ENCODE measurements around the gene NTRK3. TPM values are rescaled to one million over a fixed set of nuclear protein-coding genes. Genes with fewer than 3 reads are reported as not detected.

NTRK3 gene
- total and polyA plus RNA-seq, 3 donors from 2014 or later, result 10.7 to 40.6 (median 24.6) TPM

DNA sequence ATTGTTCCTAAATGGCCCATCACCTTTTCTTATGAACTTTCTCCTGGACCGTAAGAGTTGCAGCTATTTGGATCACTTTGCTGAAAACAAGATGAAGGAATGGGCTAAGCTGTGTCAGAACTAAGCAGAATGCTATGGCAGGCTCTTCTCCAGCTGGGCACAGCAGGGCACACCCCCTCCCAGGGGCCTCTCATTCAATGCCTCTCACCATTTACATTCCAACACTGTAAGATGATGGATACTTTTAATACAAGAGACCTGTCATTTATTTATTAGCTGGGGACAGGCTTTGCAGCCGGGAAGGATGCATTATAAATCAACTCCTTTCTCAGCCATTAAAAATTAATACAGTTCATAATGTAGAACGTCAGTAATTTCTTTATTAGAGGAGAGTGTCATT, 240.1 kb downstream of the NTRK3 start:
- Histone ChIP-seq H3K36me3 (ENCODE audit: low read depth, missing control alignments) (no peaks in the 10 kb centered on the region), H3K27ac (no peak overlapping the region), H3K9me3 (no peaks in the 10 kb centered on the region), H3K4me3 (no peak overlapping the region), H3K27me3 (no peaks in the 10 kb centered on the region), H3K4me1 (no peaks in the 10 kb centered on the region)
- 75 to 83% methylated on average over 3 of the region's 3 CpGs for WGBS, 2 donors
- no peak for DNase-seq
- intact Hi-C loops (cut with DNase I; ENCODE audit: low total_unique reads), result no loop called here
- TF ChIP-seq, protein P1, sequence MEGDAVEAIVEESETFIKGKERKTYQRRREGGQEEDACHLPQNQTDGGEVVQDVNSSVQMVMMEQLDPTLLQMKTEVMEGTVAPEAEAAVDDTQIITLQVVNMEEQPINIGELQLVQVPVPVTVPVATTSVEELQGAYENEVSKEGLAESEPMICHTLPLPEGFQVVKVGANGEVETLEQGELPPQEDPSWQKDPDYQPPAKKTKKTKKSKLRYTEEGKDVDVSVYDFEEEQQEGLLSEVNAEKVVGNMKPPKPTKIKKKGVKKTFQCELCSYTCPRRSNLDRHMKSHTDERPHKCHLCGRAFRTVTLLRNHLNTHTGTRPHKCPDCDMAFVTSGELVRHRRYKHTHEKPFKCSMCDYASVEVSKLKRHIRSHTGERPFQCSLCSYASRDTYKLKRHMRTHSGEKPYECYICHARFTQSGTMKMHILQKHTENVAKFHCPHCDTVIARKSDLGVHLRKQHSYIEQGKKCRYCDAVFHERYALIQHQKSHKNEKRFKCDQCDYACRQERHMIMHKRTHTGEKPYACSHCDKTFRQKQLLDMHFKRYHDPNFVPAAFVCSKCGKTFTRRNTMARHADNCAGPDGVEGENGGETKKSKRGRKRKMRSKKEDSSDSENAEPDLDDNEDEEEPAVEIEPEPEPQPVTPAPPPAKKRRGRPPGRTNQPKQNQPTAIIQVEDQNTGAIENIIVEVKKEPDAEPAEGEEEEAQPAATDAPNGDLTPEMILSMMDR (IDR thresholded peaks at IDR 0.05), result no peak
- TF ChIP-seq POLR2A (IDR thresholded peaks at IDR 0.05), result no peak

DNA sequence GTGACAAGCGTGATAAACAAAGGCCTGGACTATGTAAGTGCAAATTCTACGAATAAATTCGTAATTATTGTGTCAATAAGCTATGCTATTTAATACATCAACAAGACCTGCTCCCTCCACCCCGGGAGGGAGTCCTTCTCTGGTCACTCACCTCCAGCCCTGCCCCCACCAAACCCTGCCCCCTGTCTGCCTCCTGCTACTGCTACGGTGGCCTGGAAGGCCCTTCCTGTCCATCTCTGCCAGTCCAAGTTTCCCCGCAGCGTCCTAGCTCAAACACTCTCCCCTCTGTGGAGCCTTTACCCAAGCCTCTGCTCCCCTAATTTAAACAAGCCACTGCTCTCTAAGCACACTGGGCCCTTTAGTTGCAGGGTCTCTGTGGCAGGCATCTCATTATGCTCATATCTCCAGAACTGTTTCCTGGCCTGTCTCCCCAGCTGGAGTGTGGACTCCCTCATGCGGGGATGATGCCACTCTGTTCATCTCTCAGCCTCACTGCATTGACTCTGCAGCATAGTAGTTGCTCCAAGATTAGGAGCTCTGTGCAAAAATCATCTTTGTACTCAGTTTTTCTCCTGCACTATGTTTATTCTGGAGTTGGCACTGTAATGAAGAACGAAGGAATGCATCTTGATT, 241.2 kb downstream of the NTRK3 start:
- intact Hi-C loops (cut with DNase I; ENCODE audit: low total_unique reads), result no loop called here
- DNase-seq, result peak; percentile 66
- no peaks in the 10 kb centered on the region for H3K36me3 ChIP-seq (ENCODE audit: low read depth, missing control alignments)
- H3K4me1 ChIP-seq, result no peaks in the 10 kb centered on the region
- no peaks in the 10 kb centered on the region for H3K9me3 ChIP-seq
- no peak for TF ChIP-seq POLR2A (IDR thresholded peaks at IDR 0.05)
- TF ChIP-seq, protein P1 (IDR thresholded peaks at IDR 0.05), result no peak
- H3K27ac ChIP-seq, result no peak overlapping the region
- no peak overlapping the region for H3K4me3 ChIP-seq
- WGBS, 2 donors, result 56 to 65% methylated on average over 9 of the region's 9 CpGs
- H3K27me3 ChIP-seq, result no peaks in the 10 kb centered on the region

DNA sequence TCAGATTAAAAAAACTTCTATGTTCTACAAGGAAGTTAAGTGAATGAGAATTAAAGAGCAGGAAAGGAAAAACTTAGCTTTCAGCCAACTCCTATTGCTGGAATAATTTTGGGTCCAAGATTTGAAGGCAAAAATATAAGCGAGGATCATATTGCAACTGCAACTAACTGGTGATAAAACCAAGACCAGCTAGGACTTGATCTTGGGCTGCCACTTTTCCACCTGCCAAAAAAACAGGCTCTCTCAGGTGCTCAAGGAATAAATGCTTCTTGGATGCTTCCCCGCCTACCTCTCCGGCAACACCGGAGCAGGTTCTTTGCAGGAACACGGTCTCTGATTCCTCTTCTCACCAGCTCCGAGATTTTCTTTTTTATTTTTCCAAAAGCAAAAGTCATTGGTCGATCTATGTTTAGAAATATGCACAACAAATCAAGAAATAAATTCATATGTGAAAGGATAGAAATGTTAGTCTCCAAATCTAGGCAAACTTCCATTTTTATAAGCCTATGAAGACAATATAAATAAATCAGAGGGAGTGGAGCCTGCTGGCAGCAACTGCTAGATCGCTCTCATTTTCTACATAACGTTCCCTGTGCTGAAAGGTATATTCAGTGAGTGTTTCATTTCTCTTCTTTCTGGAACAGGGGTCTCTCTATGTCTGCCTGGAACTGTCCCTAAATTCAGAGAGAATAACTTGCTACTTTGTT, 241.9 kb downstream of the NTRK3 start:
- WGBS, 2 donors, result 61 to 64% methylated on average over 9 of the region's 9 CpGs
- no peak overlapping the region for H3K27ac ChIP-seq
- H3K27me3 ChIP-seq, result no peaks in the 10 kb centered on the region
- TF ChIP-seq, protein P1 (IDR thresholded peaks at IDR 0.05), result no peak
- no peak for TF ChIP-seq POLR2A (IDR thresholded peaks at IDR 0.05)
- no peaks in the 10 kb centered on the region for H3K9me3 ChIP-seq
- H3K4me1 ChIP-seq, result no peaks in the 10 kb centered on the region
- H3K36me3 ChIP-seq (ENCODE audit: low read depth, missing control alignments), result no peaks in the 10 kb centered on the region
- intact Hi-C loops (cut with DNase I; ENCODE audit: low total_unique reads), result no loop called here
- no peak for DNase-seq
- H3K4me3 ChIP-seq, result no peak overlapping the region

DNA sequence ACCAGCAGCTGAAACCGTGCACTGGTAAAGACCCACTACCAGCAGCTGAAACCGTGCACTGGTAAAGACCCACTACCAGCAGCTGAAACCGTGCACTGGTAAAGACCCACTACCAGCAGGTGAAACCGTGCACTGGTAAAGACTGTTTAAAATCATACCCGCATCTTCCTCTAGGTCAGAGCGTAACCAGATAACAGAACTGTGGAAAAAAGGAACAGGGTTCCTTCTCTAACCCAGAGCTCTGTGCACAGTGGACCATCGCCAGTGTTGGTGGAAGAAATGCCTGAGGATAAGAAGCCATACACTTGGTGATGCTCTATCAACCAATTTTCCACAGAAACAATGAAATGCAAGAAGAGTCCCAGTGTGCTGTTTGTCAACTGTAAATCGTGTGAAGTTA, 243.4 kb downstream of the NTRK3 start:
- intact Hi-C loops (cut with DNase I; ENCODE audit: low total_unique reads), result no loop called here
- Histone ChIP-seq H3K36me3 (ENCODE audit: low read depth, missing control alignments) (no peaks in the 10 kb centered on the region), H3K27me3 (no peaks in the 10 kb centered on the region), H3K4me3 (no peak overlapping the region), H3K4me1 (no peaks in the 10 kb centered on the region), H3K27ac (no peak overlapping the region), H3K9me3 (no peaks in the 10 kb centered on the region)
- WGBS, 2 donors, result 84 to 94% methylated on average over 7 to 8 of the region's 8 CpGs
- TF ChIP-seq POLR2A (IDR thresholded peaks at IDR 0.05), result no peak
- TF ChIP-seq, protein P1 (IDR thresholded peaks at IDR 0.05), result no peak
- no peak for DNase-seq

All from testis (tissue), 3 donors.